ENCODE results near the gene CNTN5. TPM values are rescaled to one million over a fixed set of nuclear protein-coding genes. Genes with fewer than 3 reads are reported as not detected.

The CNTN5 gene
- total RNA-seq, 1 donor from 2014 or later = not detected

DNA sequence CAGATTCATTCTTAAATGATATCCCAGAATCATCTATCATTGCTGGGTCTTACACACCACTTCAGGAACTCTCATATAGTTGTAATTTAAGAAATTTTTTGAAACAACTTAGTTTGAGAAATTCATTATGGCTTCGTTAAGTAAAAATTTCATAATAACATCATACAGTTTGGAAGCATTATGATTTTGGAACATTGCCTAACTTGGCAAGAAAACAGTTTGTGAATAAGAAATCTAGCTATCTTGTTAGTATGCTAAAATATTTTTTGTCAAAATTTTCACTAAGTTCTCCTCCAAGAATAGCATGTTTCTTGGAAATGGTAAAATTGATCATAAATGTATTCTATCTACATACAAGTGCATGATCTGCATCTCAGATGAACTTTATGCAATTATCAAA lies 217.7 kb downstream of the CNTN5 start:
- Mint-ChIP-seq H3K27me3 (ENCODE audit: low read depth) (no peaks in the 10 kb centered on the region), H3K4me3 (ENCODE audit: unreplicated experiment) (no peak overlapping the region), H3K4me1 (ENCODE audit: low read depth) (no peaks in the 10 kb centered on the region), H3K27ac (ENCODE audit: unreplicated experiment) (no peak overlapping the region), H3K9me3 (ENCODE audit: low read depth) (no peaks in the 10 kb centered on the region), H3K36me3 (ENCODE audit: low read depth) (no peaks in the 10 kb centered on the region)
- no peak for DNase-seq (ENCODE audit: low spot score)
- TF ChIP-seq, protein P1, sequence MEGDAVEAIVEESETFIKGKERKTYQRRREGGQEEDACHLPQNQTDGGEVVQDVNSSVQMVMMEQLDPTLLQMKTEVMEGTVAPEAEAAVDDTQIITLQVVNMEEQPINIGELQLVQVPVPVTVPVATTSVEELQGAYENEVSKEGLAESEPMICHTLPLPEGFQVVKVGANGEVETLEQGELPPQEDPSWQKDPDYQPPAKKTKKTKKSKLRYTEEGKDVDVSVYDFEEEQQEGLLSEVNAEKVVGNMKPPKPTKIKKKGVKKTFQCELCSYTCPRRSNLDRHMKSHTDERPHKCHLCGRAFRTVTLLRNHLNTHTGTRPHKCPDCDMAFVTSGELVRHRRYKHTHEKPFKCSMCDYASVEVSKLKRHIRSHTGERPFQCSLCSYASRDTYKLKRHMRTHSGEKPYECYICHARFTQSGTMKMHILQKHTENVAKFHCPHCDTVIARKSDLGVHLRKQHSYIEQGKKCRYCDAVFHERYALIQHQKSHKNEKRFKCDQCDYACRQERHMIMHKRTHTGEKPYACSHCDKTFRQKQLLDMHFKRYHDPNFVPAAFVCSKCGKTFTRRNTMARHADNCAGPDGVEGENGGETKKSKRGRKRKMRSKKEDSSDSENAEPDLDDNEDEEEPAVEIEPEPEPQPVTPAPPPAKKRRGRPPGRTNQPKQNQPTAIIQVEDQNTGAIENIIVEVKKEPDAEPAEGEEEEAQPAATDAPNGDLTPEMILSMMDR (IDR thresholded peaks at IDR 0.05) = no peak

DNA sequence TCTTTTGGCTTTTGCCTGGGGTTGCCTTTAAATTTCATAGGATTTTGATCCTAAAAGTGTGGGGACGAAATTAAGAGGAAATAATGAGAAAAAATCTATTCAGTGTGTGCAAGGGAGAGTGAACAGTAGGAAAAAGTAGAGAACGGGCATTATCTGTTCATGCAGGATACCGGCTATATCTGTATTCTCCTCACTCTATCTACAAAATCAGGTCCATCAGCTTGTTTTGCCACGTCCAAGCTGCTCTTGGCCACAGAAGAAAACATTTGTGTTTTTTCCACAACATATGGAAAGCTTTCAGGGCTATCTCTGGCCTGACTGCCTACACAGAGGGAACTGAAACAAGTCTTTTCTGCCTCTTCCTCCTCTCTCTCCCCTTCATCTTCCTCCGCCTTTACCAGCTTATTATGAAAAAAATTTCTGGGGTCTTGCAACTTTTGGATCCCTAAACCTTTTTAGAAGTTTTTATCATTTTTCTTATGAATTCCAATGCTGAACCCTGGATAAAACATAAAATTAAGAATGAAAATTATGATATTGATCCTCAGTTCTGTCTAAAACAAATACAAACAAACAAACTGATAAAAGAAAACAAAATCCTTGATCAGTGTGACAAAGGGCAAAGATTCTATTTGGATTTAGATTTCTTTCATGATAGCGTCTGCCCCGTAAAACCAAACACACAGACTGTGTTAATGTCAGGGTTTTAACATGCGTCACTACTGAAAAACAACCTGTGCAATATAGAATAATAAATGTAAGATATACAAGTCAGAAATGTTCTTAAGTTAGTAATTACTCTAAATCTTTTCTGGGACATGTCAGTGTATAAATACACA lies 219.7 kb downstream of the CNTN5 start:
- no peaks in the 10 kb centered on the region for H3K27me3 Mint-ChIP-seq (ENCODE audit: low read depth)
- no peaks in the 10 kb centered on the region for H3K36me3 Mint-ChIP-seq (ENCODE audit: low read depth)
- H3K4me1 Mint-ChIP-seq (ENCODE audit: low read depth) = no peaks in the 10 kb centered on the region
- no peak overlapping the region for H3K27ac Mint-ChIP-seq (ENCODE audit: unreplicated experiment)
- TF ChIP-seq, protein P1 (IDR thresholded peaks at IDR 0.05) = no peak
- no peaks in the 10 kb centered on the region for H3K9me3 Mint-ChIP-seq (ENCODE audit: low read depth)
- no peak overlapping the region for H3K4me3 Mint-ChIP-seq (ENCODE audit: unreplicated experiment)
- no peak for DNase-seq (ENCODE audit: low spot score)

DNA sequence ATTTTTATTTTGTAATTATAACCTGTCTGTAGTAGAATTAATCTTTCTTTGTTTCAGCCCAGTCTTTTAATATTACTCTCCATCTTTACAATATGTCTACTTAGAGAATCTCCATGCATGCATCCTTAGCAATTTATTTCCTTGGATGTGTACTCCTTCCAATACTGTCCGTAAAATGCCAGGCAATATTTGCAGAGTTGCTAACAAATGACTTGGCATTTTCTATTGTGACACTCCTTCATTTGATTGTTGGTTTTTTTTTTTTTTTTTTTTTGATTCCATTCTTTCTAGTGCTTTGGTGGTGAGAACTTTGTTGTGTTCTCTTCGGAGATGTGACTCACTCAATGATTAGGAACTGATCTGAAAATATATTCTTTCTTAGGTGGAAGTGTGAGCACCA lies 220.3 kb downstream of the CNTN5 start:
- Mint-ChIP-seq H3K27ac (ENCODE audit: unreplicated experiment) (no peak overlapping the region), H3K27me3 (ENCODE audit: low read depth) (no peaks in the 10 kb centered on the region), H3K4me1 (ENCODE audit: low read depth) (no peaks in the 10 kb centered on the region), H3K36me3 (ENCODE audit: low read depth) (no peaks in the 10 kb centered on the region), H3K9me3 (ENCODE audit: low read depth) (no peaks in the 10 kb centered on the region), H3K4me3 (ENCODE audit: unreplicated experiment) (no peak overlapping the region)
- TF ChIP-seq, protein P1 (IDR thresholded peaks at IDR 0.05) = no peak
- DNase-seq (ENCODE audit: low spot score) = no peak

DNA sequence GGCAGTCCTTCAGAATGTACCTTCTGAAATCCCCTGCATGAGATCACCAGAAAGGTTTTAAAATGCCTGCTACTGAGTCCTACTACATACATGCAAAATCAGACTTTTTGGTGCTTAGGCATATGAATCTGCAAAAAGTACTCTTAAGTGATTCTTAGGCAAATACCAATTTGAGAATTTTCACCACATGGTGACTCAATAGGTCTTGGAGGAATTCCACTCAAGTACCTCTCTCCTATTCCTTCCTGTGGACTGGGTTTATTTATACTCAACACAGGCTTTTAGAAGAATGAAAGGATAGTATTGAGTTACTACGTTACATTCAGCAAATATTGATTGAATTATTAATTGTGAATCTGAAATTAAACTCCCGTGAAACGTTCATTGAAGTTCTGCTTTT lies 223.9 kb downstream of the CNTN5 start:
- Mint-ChIP-seq H3K27me3 (ENCODE audit: low read depth) (no peaks in the 10 kb centered on the region), H3K27ac (ENCODE audit: unreplicated experiment) (no peak overlapping the region), H3K4me3 (ENCODE audit: unreplicated experiment) (no peak overlapping the region), H3K4me1 (ENCODE audit: low read depth) (no peaks in the 10 kb centered on the region), H3K36me3 (ENCODE audit: low read depth) (no peaks in the 10 kb centered on the region), H3K9me3 (ENCODE audit: low read depth) (peaks cover 4% of the 10 kb centered on the region)
- DNase-seq (ENCODE audit: low spot score) = no peak
- TF ChIP-seq, protein P1 (IDR thresholded peaks at IDR 0.05) = no peak

DNA sequence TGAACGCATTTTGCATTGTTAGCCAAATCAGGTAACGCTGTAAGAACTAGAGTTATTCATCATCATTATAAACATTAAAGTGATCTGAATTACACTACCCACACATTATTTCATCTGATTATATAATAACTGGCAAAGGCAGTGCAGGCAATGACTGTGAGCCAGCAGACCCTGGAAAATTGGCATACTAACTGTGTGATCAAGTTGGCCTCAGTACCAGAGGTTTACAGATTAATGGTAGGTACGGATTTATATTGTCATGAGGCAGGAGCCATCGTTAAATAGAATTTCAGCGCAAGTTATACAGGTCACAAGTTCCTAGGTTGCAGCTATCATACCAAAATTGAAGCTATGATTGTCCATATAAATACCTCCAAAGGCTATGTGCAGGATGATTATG lies 225.4 kb downstream of the CNTN5 start:
- H3K4me1 Mint-ChIP-seq (ENCODE audit: low read depth) = no peaks in the 10 kb centered on the region
- peaks cover 4% of the 10 kb centered on the region for H3K9me3 Mint-ChIP-seq (ENCODE audit: low read depth)
- H3K27ac Mint-ChIP-seq (ENCODE audit: unreplicated experiment) = no peak overlapping the region
- no peaks in the 10 kb centered on the region for H3K36me3 Mint-ChIP-seq (ENCODE audit: low read depth)
- H3K27me3 Mint-ChIP-seq (ENCODE audit: low read depth) = no peaks in the 10 kb centered on the region
- TF ChIP-seq, protein P1 (IDR thresholded peaks at IDR 0.05) = no peak
- DNase-seq (ENCODE audit: low spot score) = no peak
- H3K4me3 Mint-ChIP-seq (ENCODE audit: unreplicated experiment) = no peak overlapping the region

Data from chondrocyte (in vitro differentiated cells).